Kidney capillary endothelial cell (primary cell): ENCODE data around the gene DNAH6.

Source experiments
- DNase-seq: peaks from one replicate; pipeline ENCODE4 v3.0.0-alpha.2; 2018; ENCODE audit warnings: low spot score

DNAH6 gene

DNA sequence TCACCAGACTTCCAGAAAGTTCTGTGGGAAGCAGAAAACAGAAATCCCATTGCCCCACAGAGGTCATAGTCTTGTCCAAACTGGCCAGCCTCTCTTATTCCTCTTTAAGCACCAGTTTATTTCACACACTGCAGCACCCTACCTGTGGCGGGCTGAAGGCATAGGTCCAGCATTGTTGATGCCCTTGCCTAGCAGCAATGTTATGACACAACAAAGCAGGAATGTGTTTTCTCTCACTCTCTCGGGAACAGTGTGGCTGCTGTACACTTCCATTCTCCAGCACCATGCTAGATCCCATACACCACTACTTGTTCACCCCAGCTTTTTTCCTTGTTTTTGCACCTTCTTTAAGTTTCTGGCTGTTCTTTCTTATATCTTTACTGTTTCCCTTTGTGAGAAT lies 181.6 kb downstream of the DNAH6 start:
- no peak for DNase-seq

DNA sequence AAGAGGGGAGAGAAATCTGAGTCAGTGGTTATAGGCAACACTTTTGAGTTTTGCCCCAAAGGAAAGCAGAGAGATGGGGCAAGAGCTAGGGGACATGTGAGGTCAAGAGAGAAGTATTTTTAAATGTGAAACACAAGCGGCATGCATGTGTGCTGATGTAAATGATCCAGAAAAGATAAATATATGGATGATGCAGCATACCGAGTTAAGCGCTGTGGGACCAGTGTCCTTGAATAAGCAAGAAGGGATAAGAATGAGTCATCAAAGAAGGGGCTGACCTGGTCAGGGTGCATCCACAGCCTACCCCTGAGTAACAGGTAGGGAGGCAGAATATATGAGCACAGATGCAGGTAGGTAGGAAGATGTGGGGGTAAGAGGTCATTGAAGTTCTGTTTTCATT lies 183.7 kb downstream of the DNAH6 start:
- no peak for DNase-seq

GRCh38 chr2:84701880-84702279 lies 185.6 kb downstream of the DNAH6 start:
- no peak for DNase-seq

DNA sequence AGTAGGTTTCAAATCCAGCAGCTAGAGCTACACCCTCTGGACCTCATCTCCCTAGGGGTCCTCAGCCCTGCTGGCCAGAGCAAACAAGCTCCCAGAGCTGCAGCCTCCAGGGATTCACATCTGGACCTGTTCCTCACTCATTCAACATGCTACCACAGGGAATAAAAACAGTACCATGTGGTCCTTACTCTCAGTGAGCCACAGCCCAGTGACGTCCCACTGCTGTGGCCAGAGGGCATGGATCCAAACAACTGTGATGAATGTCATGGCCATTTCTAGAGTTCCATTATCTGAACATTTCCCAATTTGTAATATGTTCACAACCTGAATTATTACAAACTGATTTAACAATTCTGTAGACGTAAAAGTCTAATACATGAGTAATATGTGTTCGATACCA lies 186.6 kb downstream of the DNAH6 start:
- DNase-seq: no peak

DNA sequence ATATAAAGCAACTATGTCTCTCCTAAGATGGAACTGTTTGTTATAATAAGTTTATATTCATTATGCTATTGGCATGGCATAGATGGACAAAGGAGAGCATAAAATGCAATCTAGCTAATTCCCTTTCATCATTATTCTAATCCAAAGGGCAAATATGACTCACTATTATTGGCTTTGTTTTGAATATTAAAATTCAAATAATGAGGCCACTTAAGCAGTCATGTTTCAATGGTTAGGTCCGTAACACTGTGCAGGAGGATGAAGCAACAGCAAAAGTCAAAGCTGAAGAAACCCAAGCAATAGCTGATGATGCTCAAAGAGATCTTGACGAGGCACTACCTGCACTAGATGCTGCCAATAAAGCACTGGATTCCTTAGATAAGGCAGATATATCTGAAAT lies 187.5 kb downstream of the DNAH6 start:
- no peak for DNase-seq

- DNase-seq: no peak
Observed at GRCh38 chr2:84704505-84705244, 188.4 kb downstream of the DNAH6 start.

DNA sequence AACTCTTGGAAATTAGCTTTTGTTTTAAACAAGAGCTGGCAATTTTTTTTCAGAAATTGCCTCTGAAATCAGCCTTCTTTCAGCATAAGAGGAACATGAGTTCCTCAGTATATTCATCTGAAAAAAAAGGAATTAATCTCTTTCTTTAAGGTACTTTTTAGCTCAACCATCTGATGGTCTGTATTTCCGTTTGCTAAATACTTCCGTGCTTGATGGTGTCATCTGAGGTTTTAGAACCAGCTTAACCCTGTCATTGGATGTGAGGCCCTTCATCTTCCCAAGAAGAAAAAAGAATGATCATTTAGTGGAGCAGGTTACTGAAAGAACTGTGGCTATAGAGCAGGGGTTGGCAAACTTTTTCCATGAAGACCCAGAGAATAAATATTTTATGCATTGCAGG lies 189.6 kb downstream of the DNAH6 start:
- no peak for DNase-seq

DNA sequence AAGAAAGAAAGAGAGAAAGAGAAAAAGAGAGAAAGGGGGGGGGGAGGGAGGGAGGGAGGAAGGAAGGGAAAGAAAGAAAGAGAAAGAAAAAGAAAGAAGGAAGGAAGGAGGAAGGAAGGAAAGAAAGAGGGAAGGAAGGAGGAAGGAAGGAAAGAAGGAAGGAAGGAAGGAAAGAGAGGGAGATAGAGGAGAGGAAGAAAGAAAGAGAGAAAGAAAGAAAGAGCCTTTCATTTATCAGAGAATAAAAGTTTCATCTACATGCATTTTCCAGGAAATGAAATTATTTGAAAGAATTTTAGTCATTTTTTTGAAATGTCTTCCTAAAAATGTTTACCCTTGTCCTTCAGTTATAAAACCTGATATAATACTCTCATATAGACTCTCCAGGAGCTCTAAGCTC lies 192.1 kb downstream of the DNAH6 start:
- DNase-seq: no peak

- no peak for DNase-seq
Observed at GRCh38 chr2:84711651-84712050, 195.4 kb downstream of the DNAH6 start.

- DNase-seq: no peak
Observed at GRCh38 chr2:84713441-84713840, 197.1 kb downstream of the DNAH6 start.

DNA sequence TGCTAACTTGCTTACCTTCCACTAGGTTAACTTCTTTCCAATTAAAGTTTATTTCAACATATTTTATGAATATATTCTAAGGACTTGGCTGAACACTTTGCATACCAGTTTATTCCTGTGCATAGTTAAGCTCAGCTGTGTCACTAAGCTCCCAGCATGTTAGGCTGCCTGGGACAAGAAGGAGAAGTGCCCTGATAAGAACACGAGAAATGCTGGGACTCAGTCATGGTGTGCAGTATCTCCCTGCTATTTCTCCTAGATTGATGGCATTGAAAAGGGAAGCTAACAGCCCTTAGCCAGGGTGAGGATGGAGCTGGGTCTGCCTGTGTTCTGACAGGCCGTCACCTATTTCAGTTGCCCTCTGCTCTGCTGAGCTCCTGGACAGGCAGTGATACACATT lies 200.3 kb downstream of the DNAH6 start:
- no peak for DNase-seq

DNA sequence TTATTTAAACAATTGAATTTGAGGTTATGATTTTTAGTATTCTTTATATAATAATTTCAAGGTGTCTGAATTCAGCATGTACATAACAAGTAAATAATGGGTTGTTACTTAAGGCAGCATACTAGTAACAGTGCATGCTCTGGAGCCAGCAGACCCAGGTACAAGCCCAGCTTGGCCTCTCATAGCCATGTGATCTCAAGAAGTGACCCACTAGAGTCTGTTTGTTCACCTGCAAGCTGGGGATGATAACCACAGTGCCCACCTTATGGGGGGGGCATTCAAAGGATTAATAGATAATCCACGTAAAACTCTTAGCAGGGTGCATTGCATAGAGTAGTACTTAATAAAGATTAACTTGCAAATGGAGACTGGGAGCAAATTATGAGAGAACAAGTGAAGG lies 201.0 kb downstream of the DNAH6 start:
- no peak for DNase-seq

GRCh38 chr2:84719434-84719833 lies 203.1 kb downstream of the DNAH6 start:
- no peak for DNase-seq

DNA sequence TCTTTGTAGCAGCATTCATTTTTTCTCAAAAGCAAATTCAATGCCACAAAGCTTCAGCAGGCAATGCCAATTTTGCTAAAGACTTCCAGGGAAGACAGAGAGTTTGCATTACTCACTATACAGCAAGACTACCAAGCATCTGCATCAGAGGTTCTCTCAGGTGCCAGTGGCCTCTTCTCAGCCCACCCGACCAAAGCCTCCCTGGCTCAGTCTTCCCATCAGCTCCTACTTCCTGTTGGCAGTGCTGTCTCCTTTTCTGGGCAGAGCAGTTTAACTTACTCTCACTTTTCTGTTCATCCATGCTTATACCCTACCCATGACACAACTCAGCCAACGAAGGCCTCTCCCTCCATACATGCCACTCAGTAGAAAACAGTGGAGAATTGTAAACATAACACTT lies 207.5 kb downstream of the DNAH6 start:
- no peak for DNase-seq

DNA sequence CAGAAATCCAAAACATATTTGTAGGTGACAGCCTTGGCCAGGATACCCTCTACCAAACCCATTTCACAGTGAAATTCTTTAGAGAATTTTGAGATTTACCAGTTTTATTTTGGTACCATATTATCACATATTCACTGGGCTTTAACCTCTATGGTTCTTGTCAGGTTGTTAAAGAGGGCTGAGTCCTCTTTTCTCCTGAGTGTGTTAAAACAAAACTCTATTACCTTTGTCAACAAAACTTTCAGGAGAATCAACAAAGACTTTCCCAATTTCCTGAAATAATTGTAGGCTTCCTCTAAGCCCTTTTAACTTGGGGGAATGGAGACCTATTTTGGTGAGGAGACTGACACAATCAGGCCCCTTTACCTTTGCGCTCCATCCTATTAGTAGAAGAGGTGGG lies 209.4 kb downstream of the DNAH6 start:
- no peak for DNase-seq

DNA sequence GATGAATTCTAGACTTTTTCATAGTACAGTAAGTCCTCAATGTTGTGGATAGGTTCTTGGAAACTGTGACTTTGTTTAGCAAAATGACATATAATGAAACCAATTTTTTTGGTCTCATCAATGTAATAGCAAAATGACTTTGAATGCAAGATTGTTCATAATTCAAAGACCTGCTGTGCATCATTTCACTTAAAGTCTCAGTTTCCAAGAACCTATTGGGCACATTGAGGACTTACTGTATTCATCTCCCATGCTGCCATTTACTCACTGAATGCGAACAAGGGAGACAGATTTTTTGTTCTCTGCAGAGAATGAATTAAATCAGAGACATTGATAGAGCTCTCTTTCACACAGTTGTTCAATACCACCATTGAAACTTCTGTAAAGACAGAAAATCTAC lies 211.0 kb downstream of the DNAH6 start:
- no peak for DNase-seq

- no peak for DNase-seq
Observed at GRCh38 chr2:84729224-84729623, 212.9 kb downstream of the DNAH6 start.

DNA sequence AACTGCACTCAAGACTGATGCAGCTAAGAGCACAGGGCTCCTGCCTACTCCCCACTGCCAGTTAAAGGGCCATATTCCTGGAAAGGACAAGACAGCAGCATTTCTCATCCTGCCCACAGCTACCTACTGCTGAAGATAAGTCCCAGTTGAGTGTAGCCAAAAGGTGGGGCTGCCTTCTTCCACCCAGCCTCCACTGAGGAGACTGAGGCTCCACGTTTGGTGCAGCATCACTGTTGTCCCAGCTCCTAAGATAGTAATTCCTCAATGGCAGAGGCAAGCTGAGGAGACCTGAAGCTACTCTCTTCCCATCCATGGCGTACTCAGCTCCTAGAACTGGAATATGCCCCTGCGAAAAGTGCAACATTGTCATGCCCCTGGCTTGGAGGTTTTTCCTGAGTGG lies 214.9 kb downstream of the DNAH6 start:
- DNase-seq: no peak

- no peak for DNase-seq
Observed at GRCh38 chr2:84732897-84733778, 216.8 kb downstream of the DNAH6 start.

DNA sequence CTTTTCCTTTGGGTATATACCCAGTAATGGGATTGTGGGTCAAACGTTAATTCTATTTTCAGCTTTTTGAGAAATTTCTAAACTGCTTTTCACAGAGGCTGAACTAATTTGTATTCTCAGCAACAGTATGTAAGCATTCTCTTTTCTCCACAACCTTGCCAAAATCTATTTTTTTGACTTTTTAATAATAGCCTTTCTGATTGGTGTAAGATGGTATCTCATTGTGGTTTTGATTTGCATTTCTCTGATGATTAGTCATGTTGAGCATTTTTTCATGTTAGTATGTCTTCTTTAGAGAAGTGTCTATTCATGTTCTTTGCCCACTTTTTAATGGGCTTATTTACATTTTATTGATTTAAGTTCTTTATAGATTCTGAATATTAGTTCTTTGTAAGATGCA lies 219.1 kb downstream of the DNAH6 start:
- DNase-seq: no peak

- DNase-seq: no peak
Observed at GRCh38 chr2:84741182-84741822, 225.0 kb downstream of the DNAH6 start.

DNA sequence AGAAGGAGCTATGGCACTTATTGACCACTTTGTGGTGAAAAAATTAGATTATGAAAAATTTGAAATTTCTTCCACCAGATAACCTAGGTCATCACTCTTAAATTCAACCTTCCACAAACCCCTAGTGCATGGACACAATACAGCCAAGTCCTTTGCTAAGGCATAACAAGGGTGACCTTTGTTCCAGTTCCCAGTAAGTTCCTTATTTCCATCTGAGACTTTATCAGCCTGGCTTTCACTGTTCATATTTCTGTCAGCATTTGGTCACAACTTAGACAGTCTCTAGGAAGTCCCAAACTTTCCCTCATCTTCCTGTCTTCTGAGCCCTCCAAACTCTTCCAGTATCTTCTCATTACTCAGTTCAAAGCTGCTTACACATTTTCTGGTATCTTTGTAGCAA lies 232.0 kb downstream of the DNAH6 start:
- no peak for DNase-seq

DNA sequence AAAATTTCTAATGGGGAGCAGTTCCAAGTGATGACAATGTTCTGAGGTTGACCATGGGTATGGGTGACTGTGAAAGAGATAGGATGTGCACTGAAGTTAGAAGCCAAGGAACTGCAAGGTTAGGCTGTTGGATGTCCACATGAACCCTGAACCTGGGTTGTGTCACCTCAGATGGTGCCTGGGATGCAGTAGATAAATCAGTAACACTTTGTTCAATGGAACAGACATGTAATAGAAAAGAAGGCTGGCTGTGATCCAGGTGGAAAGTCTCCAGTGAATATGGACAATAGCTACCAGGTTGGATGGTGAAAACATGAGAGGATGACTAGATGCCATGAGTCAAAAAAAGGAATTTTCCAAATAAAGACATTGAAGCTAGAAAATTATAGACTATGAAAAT lies 233.1 kb downstream of the DNAH6 start:
- no peak for DNase-seq
